Breast epithelium (tissue), 3 donors: ENCODE results near the gene IL3RA.
"Not testable (repeated sequence)": the region's sequence is repeated elsewhere in the genome, so short reads cannot be mapped to it uniquely, and the experiment has no call there.

Source experiments
- CTCF ChIP-seq, 3 donors: fragments of 450-650 bp; IDR thresholded peaks; one replicate each; pipeline ENCODE4 v1.5.1; 2016 to 2017; ENCODE audit warnings: antibody characterized with exemption in 3 of 3, mild to moderate bottlenecking in 3 of 3, moderate library complexity in 3 of 3
- POLR2A ChIP-seq: fragments of 450-650 bp; IDR thresholded peaks from one replicate; pipeline ENCODE4 v1.6.1; 2016; ENCODE audit warnings: antibody characterized with exemption, mild to moderate bottlenecking, moderate library complexity
- POLR2AphosphoS5 ChIP-seq, 3 donors: sonication (generic); formaldehyde crosslinking; IDR thresholded peaks; one replicate each; pipeline ENCODE4 v1.6.1; 2017; ENCODE audit warnings: antibody characterized with exemption in 3 of 3

- not testable (repeated sequence) for TF ChIP-seq POLR2A; CTCF (IDR thresholded peaks at IDR 0.05); POLR2AphosphoS5 (IDR thresholded peaks at IDR 0.05)
Measured at GRCh38 chrX:1405769-1406168, 69.2 kb downstream of the IL3RA start.
